Esophagus muscularis mucosa (tissue), 4 donors: ENCODE data around the gene ETV7. TPM values are rescaled to one million over a fixed set of nuclear protein-coding genes. Genes with fewer than 3 reads are reported as not detected.

Experiments
- DNase-seq: peaks from one replicate; pipeline ENCODE4 v3.0.0-alpha.2; 2017; ENCODE audit errors: extremely low spot score
- H3K27ac ChIP-seq, 4 donors: fragments of 200-600 bp; sonication (generic); replicated peaks in 1 of 4; 1 replicate in 3 of 4; 2 replicates in 1 of 4; pipeline ENCODE4 v1.5.1; 2016 to 2019; ENCODE audit warnings: mild to moderate bottlenecking in 1 of 4
- H3K27me3 ChIP-seq, 4 donors: fragments of 200-600 bp; sonication (generic); one replicate each; pipeline versions ENCODE4 v1.5.1 to v1.6.0; 2016 to 2019
- H3K36me3 ChIP-seq, 4 donors: fragments of 200-600 bp; sonication (generic); one replicate each; pipeline ENCODE4 v1.5.1; 2016 to 2019
- H3K4me1 ChIP-seq, 4 donors: fragments of 200-600 bp; sonication (generic); one replicate each; pipeline ENCODE4 v1.5.1; 2016 to 2019
- H3K4me3 ChIP-seq, 4 donors: fragments of 200-600 bp; sonication (generic); 1 replicate in 2 of 4; 2 replicates in 2 of 4; pipeline ENCODE4 v1.5.1; 2016 to 2019; ENCODE audit warnings: mild to moderate bottlenecking in 4 of 4, moderate library complexity in 1 of 4
- H3K9me3 ChIP-seq, 4 donors: fragments of 200-600 bp; sonication (generic); 1 replicate in 3 of 4; 2 replicates in 1 of 4; pipeline ENCODE4 v1.5.1; 2016 to 2019
- CTCF ChIP-seq, 3 experiments: fragments of 200-600 bp in 2 of 3; fragments of 450-650 bp in 1 of 3; sonication (generic) in 2 of 3; IDR thresholded peaks; one replicate each; pipeline ENCODE4 v1.5.1; 2017 to 2019; ENCODE audit warnings: antibody characterized with exemption in 3 of 3, mild to moderate bottlenecking in 2 of 3, moderate library complexity in 1 of 3
- EP300 ChIP-seq: sonication (generic); formaldehyde crosslinking; IDR thresholded peaks from one replicate; pipeline ENCODE4 v1.6.1; 2017; ENCODE audit warnings: antibody characterized with exemption
- POLR2A ChIP-seq: fragments of 450-650 bp; IDR thresholded peaks from one replicate; pipeline ENCODE4 v1.6.1; 2017; ENCODE audit warnings: antibody characterized with exemption, moderate library complexity, mild to moderate bottlenecking, low read depth
- POLR2AphosphoS5 ChIP-seq, 2 donors: sonication (generic); formaldehyde crosslinking; IDR thresholded peaks; one replicate each; pipeline ENCODE4 v1.6.1; 2017; ENCODE audit warnings: antibody characterized with exemption in 2 of 2
- WGBS: methylation state at CpG from one replicate; pipeline ENCODE4 v1.1.5; 2018; 5-methylcytosine and 5-hydroxymethylcytosine counted together
- intact Hi-C: fragments of 100-400 bp; cut with DNase I; formaldehyde crosslinking; loops from one replicate; pipeline ENCODE4 v1.15.1; 2023
- total RNA-seq, 4 donors: library from RNA; depleted of rRNA; stranded (reverse); fragments of >200 nt; gene quantifications; one replicate each; pipeline versions ENCODE4 v1.1.0 to v1.2.1, GENCODE V29; 2016

Gene ETV7
- total RNA-seq, 4 donors from 2014 or later = 0.71 to 1.5 TPM; not detected in 2

GRCh38 chr6:36346486-36347273 is 40.8 kb downstream of the ETV7 start:
- intact Hi-C loops = no loop called here
- DNase-seq = no peak
- 95% methylated on average over 20 of the region's 20 CpGs for WGBS

GRCh38 chr6:36345681-36346466 is 41.6 kb downstream of the ETV7 start:
- peaks cover 0 to 25% (median 0%) of the 10 kb centered on the region in 4 donors for H3K27me3 ChIP-seq
- H3K9me3 ChIP-seq = no peaks in the 10 kb centered on the region
- TF ChIP-seq POLR2AphosphoS5 (IDR thresholded peaks at IDR 0.05) (no peak), EP300 (no peak), CTCF (IDR thresholded peaks at IDR 0.05) (no peak), POLR2A (no peak)
- no peak for DNase-seq
- H3K36me3 ChIP-seq = no peaks in the 10 kb centered on the region
- peaks cover 6 to 10% (median 9%) of the 10 kb centered on the region in 4 donors for H3K4me1 ChIP-seq
- no peak overlapping the region for H3K4me3 ChIP-seq
- no peak overlapping the region for H3K27ac ChIP-seq
- intact Hi-C loops = no loop called here
- 84% methylated on average over 13 of the region's 13 CpGs for WGBS

More at GRCh38 chr6:36346486-36347273, 40.8 kb downstream of the ETV7 start:
- no peak overlapping the region for H3K4me3 ChIP-seq
- no peak overlapping the region for H3K27ac ChIP-seq
- H3K27me3 ChIP-seq = peaks cover 0 to 19% (median 0%) of the 10 kb centered on the region in 4 donors
- no peak for TF ChIP-seq EP300
- no peak for TF ChIP-seq POLR2AphosphoS5 (IDR thresholded peaks at IDR 0.05)
- no peak for TF ChIP-seq POLR2A
- no peak for TF ChIP-seq CTCF (IDR thresholded peaks at IDR 0.05)
- H3K4me1 ChIP-seq = peaks cover 0 to 13% (median 5%) of the 10 kb centered on the region in 4 donors
- H3K9me3 ChIP-seq = no peaks in the 10 kb centered on the region
- H3K36me3 ChIP-seq = no peaks in the 10 kb centered on the region

GRCh38 chr6:36343109-36343680 is 44.3 kb downstream of the ETV7 start:
- Histone ChIP-seq H3K4me1 (peaks cover 5 to 12% (median 11%) of the 10 kb centered on the region in 4 donors), H3K27me3 (peaks cover 0 to 28% (median 0%) of the 10 kb centered on the region in 4 donors), H3K27ac (no peak overlapping the region), H3K9me3 (no peaks in the 10 kb centered on the region), H3K4me3 (no peak overlapping the region), H3K36me3 (no peaks in the 10 kb centered on the region)
- intact Hi-C loops = no loop called here
- 96% methylated on average over 5 of the region's 5 CpGs for WGBS
- TF ChIP-seq POLR2A (no peak), EP300 (no peak), POLR2AphosphoS5 (IDR thresholded peaks at IDR 0.05) (no peak), CTCF (IDR thresholded peaks at IDR 0.05) (no peak)
- no peak for DNase-seq

GRCh38 chr6:36340618-36341454 is 46.6 kb downstream of the ETV7 start:
- peak overlapping the region; percentile 16 to 41 (median 34) for H3K4me3 ChIP-seq
- 24% methylated on average over 35 of the region's 36 CpGs for WGBS
- no peaks in the 10 kb centered on the region for H3K9me3 ChIP-seq
- DNase-seq = no peak
- no peaks in the 10 kb centered on the region for H3K36me3 ChIP-seq
- intact Hi-C loops = no loop called here
- peaks cover 5 to 12% (median 11%) of the 10 kb centered on the region in 4 donors for H3K4me1 ChIP-seq
- H3K27ac ChIP-seq = no peak overlapping the region
- peaks cover 0 to 34% (median 2%) of the 10 kb centered on the region in 4 donors for H3K27me3 ChIP-seq
- TF ChIP-seq CTCF (IDR thresholded peaks at IDR 0.05) (peak in 2 of 3 experiments; percentile 91 to 92), POLR2A (no peak), POLR2AphosphoS5 (IDR thresholded peaks at IDR 0.05) (peak in 1 of 2 donors; percentile 34)
